Measurements from ENCODE around the gene ULK1. TPM values are rescaled to one million over a fixed set of nuclear protein-coding genes. Genes with fewer than 3 reads are reported as not detected.

The ULK1 gene
- total RNA-seq (2014; rRNA removed; shearing (Covaris generic)), result 26.2 and 33.8 TPM in 2 replicates
- polyA plus RNA-seq (2016; fragmentation: Nextera tagmentation; extraction: Ambion mirVana), result 8.4 and 9.3 TPM in 2 replicates
- long read RNA-seq, partial matches to known transcripts, result 2 of 3 reads
- long read RNA-seq, other reads (novel, unspliced or antisense), result 1 of 3 reads

DNA sequence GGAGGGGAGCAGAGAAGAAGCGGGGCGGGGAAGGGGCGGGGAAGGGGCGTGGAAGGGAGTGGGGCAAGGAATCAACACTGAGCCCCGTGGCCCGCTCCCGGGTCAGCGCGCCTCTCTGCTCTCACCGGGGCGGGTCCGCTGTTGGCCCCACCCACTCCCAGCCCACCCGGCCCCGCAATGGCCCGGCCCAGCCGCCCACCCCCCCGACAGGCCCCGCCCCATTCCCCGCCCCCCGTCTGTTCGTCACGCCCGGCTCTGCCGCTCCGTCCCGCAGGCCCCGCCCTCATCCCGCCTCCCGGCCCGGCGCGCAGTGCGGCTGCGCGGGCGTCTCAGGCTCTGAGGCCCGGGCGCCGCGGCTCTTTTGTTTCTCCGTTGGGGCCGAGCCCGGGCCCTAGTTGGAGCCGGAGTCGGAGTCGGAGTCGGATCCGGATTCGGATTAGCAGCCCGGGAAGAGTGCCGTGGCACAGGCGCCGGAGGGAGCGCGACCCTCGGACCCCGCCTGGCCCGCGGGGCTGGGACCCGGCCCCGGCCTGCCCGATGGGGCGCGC, at the start of gene ULK1:
TSS of gene ULK1 (plus strand) at position 310 of the 548 bp plus-strand sequence. CDS start 380 bp downstream, outside the sequence.
- H3K9me2 ChIP-seq (ENCODE audit: insufficient read depth), result no peaks in the 10 kb centered on the region
- no peaks in the 10 kb centered on the region for H3K27me3 ChIP-seq (ENCODE audit: insufficient read depth)
- peak within 1 kb of the TSS; percentile 97 for H3K4me2 ChIP-seq
- no peak within 1 kb of the TSS; the same call in 1 of the 2 replicates for H2AFZ ChIP-seq
- peak within 1 kb of the TSS; percentile 76 for H3K4me3 ChIP-seq
- H3K4me3 Mint-ChIP-seq, result peak within 1 kb of the TSS; percentile 82
- H3K4me1 Mint-ChIP-seq, result peaks cover 14% of the 10 kb centered on the region; the same call in 2 of the 3 replicates
- H3K4me1 ChIP-seq (ENCODE audit: insufficient read depth), result peaks cover 10% of the 10 kb centered on the region; the same call in 1 of the 2 replicates
- H3K79me2 ChIP-seq (replicated peaks; ENCODE audit: insufficient read depth), result peaks cover 24% of the 10 kb centered on the region
- H3F3A ChIP-seq (replicated peaks; ENCODE audit: low read depth), result peaks cover 13% of the 10 kb centered on the region
- peak within 1 kb of the TSS; percentile 55; the same call in 1 of the 2 replicates for H3K27ac ChIP-seq (ENCODE audit: low read depth)
- H4K20me1 ChIP-seq (replicated peaks; ENCODE audit: insufficient read depth), result no peaks in the 10 kb centered on the region
- peaks cover 8% of the 10 kb centered on the region for H3K27me3 Mint-ChIP-seq (ENCODE audit: insufficient read depth, low read depth, poor library complexity)
- peaks cover 15% of the 10 kb centered on the region for H3K36me3 Mint-ChIP-seq (ENCODE audit: low read depth)
- H3K27ac Mint-ChIP-seq, result peak within 1 kb of the TSS; percentile 77
- DNase-seq (ENCODE audit: low spot score), result peak; percentile 95
- H3K36me3 ChIP-seq (ENCODE audit: insufficient read depth), result no peaks in the 10 kb centered on the region; the same call in 1 of the 2 replicates
- ATAC-seq, result peak; percentile 66
- TF ChIP-seq POLR2AphosphoS5 (IDR thresholded peaks at IDR 0.05; ENCODE audit: low read depth) (peak; percentile 78), NANOG (IDR thresholded peaks at IDR 0.05; ENCODE audit: borderline replicate concordance) (no peak)
- TF ChIP-seq, protein P1, sequence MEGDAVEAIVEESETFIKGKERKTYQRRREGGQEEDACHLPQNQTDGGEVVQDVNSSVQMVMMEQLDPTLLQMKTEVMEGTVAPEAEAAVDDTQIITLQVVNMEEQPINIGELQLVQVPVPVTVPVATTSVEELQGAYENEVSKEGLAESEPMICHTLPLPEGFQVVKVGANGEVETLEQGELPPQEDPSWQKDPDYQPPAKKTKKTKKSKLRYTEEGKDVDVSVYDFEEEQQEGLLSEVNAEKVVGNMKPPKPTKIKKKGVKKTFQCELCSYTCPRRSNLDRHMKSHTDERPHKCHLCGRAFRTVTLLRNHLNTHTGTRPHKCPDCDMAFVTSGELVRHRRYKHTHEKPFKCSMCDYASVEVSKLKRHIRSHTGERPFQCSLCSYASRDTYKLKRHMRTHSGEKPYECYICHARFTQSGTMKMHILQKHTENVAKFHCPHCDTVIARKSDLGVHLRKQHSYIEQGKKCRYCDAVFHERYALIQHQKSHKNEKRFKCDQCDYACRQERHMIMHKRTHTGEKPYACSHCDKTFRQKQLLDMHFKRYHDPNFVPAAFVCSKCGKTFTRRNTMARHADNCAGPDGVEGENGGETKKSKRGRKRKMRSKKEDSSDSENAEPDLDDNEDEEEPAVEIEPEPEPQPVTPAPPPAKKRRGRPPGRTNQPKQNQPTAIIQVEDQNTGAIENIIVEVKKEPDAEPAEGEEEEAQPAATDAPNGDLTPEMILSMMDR (conservative IDR thresholded peaks at IDR 0.05; ENCODE audit: low read depth in 2 of 2), result no peak
- peaks cover 2% of the 10 kb centered on the region; the same call in 2 of the 3 replicates for H3K9me3 Mint-ChIP-seq

DNA sequence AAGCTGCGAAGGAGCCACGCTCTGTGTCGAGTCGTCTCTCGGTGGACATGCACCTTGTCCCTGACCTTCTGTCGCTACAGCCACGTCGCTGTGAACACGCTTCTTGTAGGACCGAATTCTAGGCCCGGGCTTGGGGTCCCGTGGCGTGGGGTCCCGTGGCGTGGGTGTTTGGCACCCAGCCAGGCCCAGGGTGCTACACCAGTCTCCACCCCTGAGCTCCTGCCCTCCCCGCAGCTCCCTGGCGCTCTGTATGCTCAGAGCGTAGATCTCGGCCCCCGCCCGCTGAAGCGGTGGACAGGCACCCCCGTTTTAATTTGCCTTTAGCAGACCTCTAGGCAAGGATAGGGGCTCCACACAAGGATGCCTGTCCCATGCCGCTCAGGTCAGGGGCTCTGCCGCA, 49.8 kb upstream of the ULK1 start:
- ATAC-seq, result no peak
- Mint-ChIP-seq H3K36me3 (ENCODE audit: low read depth) (peaks cover 86% of the 10 kb centered on the region), H3K27me3 (ENCODE audit: insufficient read depth, low read depth, poor library complexity) (peaks cover 7% of the 10 kb centered on the region), H3K27ac (no peak overlapping the region), H3K4me1 (no peaks in the 10 kb centered on the region; the same call in 2 of the 3 replicates), H3K9me3 (no peaks in the 10 kb centered on the region), H3K4me3 (no peak overlapping the region)
- Histone ChIP-seq H3K79me2 (replicated peaks; ENCODE audit: insufficient read depth) (no peaks in the 10 kb centered on the region), H3K4me1 (ENCODE audit: insufficient read depth) (no peaks in the 10 kb centered on the region), H3K36me3 (ENCODE audit: insufficient read depth) (no peaks in the 10 kb centered on the region), H3K9me2 (ENCODE audit: insufficient read depth) (no peaks in the 10 kb centered on the region), H4K20me1 (replicated peaks; ENCODE audit: insufficient read depth) (no peaks in the 10 kb centered on the region), H2AFZ (no peak overlapping the region), H3K4me3 (no peak overlapping the region), H3K27ac (ENCODE audit: low read depth) (no peak overlapping the region), H3F3A (replicated peaks; ENCODE audit: low read depth) (no peaks in the 10 kb centered on the region), H3K27me3 (ENCODE audit: insufficient read depth) (no peaks in the 10 kb centered on the region), H3K4me2 (no peak overlapping the region)
- DNase-seq (ENCODE audit: low spot score), result no peak
- TF ChIP-seq POLR2AphosphoS5 (IDR thresholded peaks at IDR 0.05; ENCODE audit: low read depth) (no peak), EZH2phosphoT487 (IDR thresholded peaks at IDR 0.05; ENCODE audit: unreplicated experiment) (no peak), NANOG (IDR thresholded peaks at IDR 0.05; ENCODE audit: borderline replicate concordance) (no peak), ZNF114 (CRISPR knock-in tag; IDR thresholded peaks at IDR 0.05) (no peak), ZNF331 (CRISPR knock-in tag; IDR thresholded peaks at IDR 0.05; ENCODE audit: low read depth) (no peak)
- TF ChIP-seq, protein P1 (conservative IDR thresholded peaks at IDR 0.05; ENCODE audit: low read depth in 2 of 2), result no peak
- TF ChIP-seq, protein P2, sequence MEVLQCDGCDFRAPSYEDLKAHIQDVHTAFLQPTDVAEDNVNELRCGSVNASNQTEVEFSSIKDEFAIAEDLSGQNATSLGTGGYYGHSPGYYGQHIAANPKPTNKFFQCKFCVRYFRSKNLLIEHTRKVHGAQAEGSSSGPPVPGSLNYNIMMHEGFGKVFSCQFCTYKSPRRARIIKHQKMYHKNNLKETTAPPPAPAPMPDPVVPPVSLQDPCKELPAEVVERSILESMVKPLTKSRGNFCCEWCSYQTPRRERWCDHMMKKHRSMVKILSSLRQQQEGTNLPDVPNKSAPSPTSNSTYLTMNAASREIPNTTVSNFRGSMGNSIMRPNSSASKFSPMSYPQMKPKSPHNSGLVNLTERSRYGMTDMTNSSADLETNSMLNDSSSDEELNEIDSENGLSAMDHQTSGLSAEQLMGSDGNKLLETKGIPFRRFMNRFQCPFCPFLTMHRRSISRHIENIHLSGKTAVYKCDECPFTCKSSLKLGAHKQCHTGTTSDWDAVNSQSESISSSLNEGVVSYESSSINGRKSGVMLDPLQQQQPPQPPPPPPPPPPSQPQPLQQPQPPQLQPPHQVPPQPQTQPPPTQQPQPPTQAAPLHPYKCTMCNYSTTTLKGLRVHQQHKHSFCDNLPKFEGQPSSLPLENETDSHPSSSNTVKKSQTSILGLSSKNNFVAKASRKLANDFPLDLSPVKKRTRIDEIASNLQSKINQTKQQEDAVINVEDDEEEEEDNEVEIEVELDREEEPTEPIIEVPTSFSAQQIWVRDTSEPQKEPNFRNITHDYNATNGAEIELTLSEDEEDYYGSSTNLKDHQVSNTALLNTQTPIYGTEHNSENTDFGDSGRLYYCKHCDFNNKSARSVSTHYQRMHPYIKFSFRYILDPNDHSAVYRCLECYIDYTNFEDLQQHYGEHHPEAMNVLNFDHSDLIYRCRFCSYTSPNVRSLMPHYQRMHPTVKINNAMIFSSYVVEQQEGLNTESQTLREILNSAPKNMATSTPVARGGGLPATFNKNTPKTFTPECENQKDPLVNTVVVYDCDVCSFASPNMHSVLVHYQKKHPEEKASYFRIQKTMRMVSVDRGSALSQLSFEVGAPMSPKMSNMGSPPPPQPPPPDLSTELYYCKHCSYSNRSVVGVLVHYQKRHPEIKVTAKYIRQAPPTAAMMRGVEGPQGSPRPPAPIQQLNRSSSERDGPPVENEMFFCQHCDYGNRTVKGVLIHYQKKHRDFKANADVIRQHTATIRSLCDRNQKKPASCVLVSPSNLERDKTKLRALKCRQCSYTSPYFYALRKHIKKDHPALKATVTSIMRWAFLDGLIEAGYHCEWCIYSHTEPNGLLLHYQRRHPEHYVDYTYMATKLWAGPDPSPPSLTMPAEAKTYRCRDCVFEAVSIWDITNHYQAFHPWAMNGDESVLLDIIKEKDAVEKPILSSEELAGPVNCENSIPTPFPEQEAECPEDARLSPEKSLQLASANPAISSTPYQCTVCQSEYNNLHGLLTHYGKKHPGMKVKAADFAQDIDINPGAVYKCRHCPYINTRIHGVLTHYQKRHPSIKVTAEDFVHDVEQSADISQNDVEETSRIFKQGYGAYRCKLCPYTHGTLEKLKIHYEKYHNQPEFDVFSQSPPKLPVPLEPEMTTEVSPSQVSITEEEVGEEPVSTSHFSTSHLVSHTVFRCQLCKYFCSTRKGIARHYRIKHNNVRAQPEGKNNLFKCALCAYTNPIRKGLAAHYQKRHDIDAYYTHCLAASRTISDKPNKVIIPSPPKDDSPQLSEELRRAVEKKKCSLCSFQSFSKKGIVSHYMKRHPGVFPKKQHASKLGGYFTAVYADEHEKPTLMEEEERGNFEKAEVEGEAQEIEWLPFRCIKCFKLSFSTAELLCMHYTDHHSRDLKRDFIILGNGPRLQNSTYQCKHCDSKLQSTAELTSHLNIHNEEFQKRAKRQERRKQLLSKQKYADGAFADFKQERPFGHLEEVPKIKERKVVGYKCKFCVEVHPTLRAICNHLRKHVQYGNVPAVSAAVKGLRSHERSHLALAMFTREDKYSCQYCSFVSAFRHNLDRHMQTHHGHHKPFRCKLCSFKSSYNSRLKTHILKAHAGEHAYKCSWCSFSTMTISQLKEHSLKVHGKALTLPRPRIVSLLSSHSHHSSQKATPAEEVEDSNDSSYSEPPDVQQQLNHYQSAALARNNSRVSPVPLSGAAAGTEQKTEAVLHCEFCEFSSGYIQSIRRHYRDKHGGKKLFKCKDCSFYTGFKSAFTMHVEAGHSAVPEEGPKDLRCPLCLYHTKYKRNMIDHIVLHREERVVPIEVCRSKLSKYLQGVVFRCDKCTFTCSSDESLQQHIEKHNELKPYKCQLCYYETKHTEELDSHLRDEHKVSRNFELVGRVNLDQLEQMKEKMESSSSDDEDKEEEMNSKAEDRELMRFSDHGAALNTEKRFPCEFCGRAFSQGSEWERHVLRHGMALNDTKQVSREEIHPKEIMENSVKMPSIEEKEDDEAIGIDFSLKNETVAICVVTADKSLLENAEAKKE (CRISPR knock-in tag; IDR thresholded peaks at IDR 0.05), result no peak
- TF ChIP-seq, protein P3, sequence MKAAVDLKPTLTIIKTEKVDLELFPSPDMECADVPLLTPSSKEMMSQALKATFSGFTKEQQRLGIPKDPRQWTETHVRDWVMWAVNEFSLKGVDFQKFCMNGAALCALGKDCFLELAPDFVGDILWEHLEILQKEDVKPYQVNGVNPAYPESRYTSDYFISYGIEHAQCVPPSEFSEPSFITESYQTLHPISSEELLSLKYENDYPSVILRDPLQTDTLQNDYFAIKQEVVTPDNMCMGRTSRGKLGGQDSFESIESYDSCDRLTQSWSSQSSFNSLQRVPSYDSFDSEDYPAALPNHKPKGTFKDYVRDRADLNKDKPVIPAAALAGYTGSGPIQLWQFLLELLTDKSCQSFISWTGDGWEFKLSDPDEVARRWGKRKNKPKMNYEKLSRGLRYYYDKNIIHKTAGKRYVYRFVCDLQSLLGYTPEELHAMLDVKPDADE (IDR thresholded peaks at IDR 0.05), result no peak
